MM.1S (cell line): ENCODE data around the gene P2RX2.

Experiments used
- CTCF ChIP-seq: fragments of 300-600 bp; sonication (generic); IDR thresholded peaks from 2 replicates; pipeline ENCODE4 v1.5.1; 2016; ENCODE audit warnings: antibody characterized with exemption, low read length, mixed read lengths
- EZH2 ChIP-seq: fragments of 300-600 bp; sonication (generic); optimal IDR thresholded peaks from 2 replicates; pipeline ENCODE3; 2017; ENCODE audit warnings: low read depth, mild to moderate bottlenecking, antibody characterized with exemption, low read length, mixed read lengths
- EZH2phosphoT487 ChIP-seq: fragments of 300-600 bp; sonication (generic); IDR thresholded peaks from 2 replicates; pipeline ENCODE4 v1.6.1; 2018; ENCODE audit warnings: antibody characterized with exemption, low read length

GRCh38 chr12:132572106-132572505 is 46.5 kb upstream of the P2RX2 start:
- TF ChIP-seq CTCF, result no peak
- TF ChIP-seq EZH2phosphoT487, result no peak
- TF ChIP-seq EZH2, result no peak
